SK-N-MC (cell line): ENCODE data around the gene CCDC93.

Experiments used
- DNase-seq: peaks from one replicate; pipeline ENCODE4 v3.0.0-alpha.2; 2011; ENCODE audit warnings: low read depth, low spot score
- H3K27ac ChIP-seq: fragments of 200-600 bp; sonication (generic); 2 replicates; pipeline ENCODE4 v1.5.1; 2016; ENCODE audit warnings: mixed run types
- H3K36me3 ChIP-seq: fragments of 200-600 bp; sonication (generic); 2 replicates; pipeline ENCODE4 v1.6.1; 2017; ENCODE audit warnings: antibody characterized with exemption, low read length, mixed read lengths; ENCODE audit not compliant: insufficient read depth
- H3K4me3 ChIP-seq: fragments of 200-600 bp; sonication (generic); 2 replicates; pipeline ENCODE4 v1.5.1; 2016
- H3K9ac ChIP-seq: fragments of 200-600 bp; sonication (generic); 2 replicates; pipeline ENCODE4 v1.8.0; 2017; ENCODE audit warnings: mixed run types, mixed read lengths; ENCODE audit not compliant: insufficient read length
- H3K9me3 ChIP-seq: fragments of 200-600 bp; sonication (generic); 2 replicates; pipeline ENCODE4 v1.6.1; 2017; ENCODE audit warnings: low read depth, mild to moderate bottlenecking, antibody characterized with exemption, low read length, moderate library complexity, mixed read lengths
- EZH2 ChIP-seq: fragments of 200-600 bp; sonication (generic); IDR thresholded peaks from one replicate; pipeline ENCODE4 v1.6.1; 2017; ENCODE audit warnings: antibody characterized with exemption
- FOXP2 ChIP-seq: optimal IDR thresholded peaks from 2 replicates; pipeline ENCODE3; 2011; ENCODE audit warnings: mild to moderate bottlenecking, moderate library complexity; ENCODE audit not compliant: insufficient read depth; ENCODE audit errors: extremely low read length, control extremely low read depth
- POLR2AphosphoS5 ChIP-seq: IDR thresholded peaks from 2 replicates; pipeline ENCODE4 v1.6.1; 2012; ENCODE audit warnings: mild to moderate bottlenecking, low read depth, low read length, borderline replicate concordance

CCDC93 gene

DNA sequence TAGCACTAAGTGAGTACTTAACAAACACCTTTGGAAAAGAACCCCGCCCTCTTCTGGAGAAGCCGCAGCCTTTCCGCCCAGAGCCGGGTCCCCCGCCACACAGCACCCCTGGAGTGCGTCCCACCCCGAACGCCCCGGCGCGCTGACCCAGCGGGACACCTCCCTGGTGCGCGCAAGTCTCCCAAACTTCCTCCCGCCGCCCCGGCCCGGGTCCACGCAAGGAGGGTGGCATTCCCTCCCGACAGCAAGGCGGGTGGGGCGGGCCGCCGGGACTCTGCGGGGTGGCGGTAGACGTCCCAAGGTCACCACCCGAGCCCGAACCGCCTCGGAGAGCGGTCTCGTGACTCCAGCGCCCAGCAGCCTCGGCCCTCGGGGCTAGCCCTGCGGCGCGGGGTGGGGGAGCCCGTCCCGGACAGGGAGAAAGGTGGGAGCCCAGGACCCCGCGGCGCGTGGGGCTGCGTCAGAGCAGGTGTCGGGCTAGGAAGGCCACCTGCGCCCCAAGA, 598 bp downstream of the CCDC93 start:
- Histone ChIP-seq H3K36me3 (peaks cover 4% of the 10 kb centered on the region), H3K4me3 (peak overlapping the region; percentile 88), H3K9ac (peak overlapping the region; percentile 76), H3K27ac (no peak overlapping the region), H3K9me3 (no peaks in the 10 kb centered on the region)
- no peak for DNase-seq
- TF ChIP-seq EZH2 (no peak), FOXP2 (no peak), POLR2AphosphoS5 (no peak)

DNA sequence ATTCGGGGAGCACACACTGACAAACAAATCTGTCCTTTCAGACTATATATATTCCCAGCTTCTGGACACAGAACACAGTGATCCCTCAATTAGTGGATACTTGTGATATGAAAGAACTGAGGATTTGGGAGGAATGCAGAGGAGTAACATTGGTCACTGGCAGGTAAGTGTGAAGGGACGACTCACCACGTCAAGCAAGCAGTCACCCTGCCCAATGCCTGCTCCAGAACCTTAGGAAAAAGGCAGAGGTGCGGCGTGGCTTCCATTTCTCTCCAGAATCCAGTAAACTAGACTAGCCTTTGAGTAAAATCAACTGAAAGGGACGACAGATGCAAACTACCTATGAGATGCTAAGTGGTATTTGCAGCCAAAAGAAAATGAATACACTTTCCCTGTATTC, 1.1 kb downstream of the CCDC93 start:
- Histone ChIP-seq H3K27ac (no peak overlapping the region), H3K36me3 (peaks cover 9% of the 10 kb centered on the region), H3K9ac (peak overlapping the region; percentile 76), H3K4me3 (peak overlapping the region; percentile 88), H3K9me3 (no peaks in the 10 kb centered on the region)
- no peak for DNase-seq
- TF ChIP-seq FOXP2 = no peak
- no peak for TF ChIP-seq EZH2
- no peak for TF ChIP-seq POLR2AphosphoS5

DNA sequence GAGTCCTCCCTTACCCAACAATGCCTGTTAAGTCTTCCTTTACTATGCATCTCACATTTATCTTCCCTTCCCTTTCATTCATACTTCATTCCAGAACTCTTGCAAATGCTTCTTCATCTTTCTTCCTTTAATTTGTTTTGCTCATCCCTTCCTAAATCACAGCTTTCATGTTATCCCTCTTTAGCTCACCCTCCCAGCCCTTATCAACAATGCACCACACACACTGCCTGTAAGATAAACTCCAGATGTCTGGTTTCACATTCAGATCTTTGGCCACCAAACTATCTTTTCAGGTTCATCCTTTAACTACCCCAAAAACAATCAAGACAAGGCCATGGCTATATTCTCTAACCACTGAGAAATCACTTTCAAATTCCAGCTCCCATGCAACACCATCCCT, 3.4 kb downstream of the CCDC93 start:
- DNase-seq = no peak
- H3K9ac ChIP-seq = no peak overlapping the region

DNA sequence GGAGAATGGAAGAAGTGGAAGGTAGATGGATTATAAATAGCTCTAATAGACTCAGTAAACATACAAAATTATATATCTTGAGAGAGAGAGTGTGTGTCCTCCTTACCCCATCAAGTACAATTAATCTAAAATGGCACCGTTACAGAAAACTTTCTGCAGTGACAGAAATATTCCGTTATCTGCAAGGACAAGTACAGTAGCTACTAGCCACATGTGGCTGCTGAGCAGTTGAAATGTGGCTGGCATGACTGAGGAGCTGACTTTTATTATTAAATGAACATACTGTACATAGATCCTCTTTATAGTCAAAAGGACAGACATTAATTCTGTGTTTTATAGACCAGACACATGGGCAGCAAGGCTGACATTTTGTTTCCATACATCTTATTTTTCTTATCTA, 7.0 kb downstream of the CCDC93 start:
- H3K27ac ChIP-seq = no peak overlapping the region
- no peak for DNase-seq
- TF ChIP-seq POLR2AphosphoS5 (no peak), FOXP2 (no peak), EZH2 (no peak)
- H3K4me3 ChIP-seq = no peak overlapping the region
- H3K9ac ChIP-seq = no peak overlapping the region
- H3K36me3 ChIP-seq = peaks cover 28% of the 10 kb centered on the region
- no peaks in the 10 kb centered on the region for H3K9me3 ChIP-seq

More for the DNA sequence above, 3.4 kb downstream of the CCDC93 start:
- Histone ChIP-seq H3K9me3 (no peaks in the 10 kb centered on the region), H3K4me3 (no peak overlapping the region), H3K27ac (no peak overlapping the region), H3K36me3 (peaks cover 19% of the 10 kb centered on the region)
- no peak for TF ChIP-seq FOXP2
- no peak for TF ChIP-seq EZH2
- no peak for TF ChIP-seq POLR2AphosphoS5

DNA sequence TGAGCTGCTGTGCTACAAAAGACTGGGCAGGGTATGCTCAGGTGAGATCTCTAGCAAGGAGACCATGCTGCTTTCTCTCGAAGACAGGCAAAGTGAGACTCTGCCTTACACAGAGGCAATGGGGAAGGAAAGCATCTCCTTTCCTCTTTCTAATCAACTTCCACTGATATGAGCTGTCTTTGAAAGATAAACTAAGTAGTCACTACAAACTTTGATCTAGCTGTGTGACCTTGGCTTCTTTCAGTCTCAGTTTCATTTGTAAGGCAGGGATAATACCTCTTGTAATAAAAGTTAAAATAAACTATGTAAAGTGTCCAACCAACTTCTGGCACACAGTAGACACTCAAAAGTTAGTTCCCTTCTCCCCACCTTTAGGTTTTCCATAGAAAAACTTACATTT, 7.5 kb downstream of the CCDC93 start:
- peaks cover 31% of the 10 kb centered on the region for H3K36me3 ChIP-seq
- no peak overlapping the region for H3K4me3 ChIP-seq
- no peak for DNase-seq
- TF ChIP-seq FOXP2 = no peak
- TF ChIP-seq EZH2 = no peak
- TF ChIP-seq POLR2AphosphoS5 = no peak
- H3K27ac ChIP-seq = no peak overlapping the region
- H3K9me3 ChIP-seq = no peaks in the 10 kb centered on the region
- no peak overlapping the region for H3K9ac ChIP-seq

DNA sequence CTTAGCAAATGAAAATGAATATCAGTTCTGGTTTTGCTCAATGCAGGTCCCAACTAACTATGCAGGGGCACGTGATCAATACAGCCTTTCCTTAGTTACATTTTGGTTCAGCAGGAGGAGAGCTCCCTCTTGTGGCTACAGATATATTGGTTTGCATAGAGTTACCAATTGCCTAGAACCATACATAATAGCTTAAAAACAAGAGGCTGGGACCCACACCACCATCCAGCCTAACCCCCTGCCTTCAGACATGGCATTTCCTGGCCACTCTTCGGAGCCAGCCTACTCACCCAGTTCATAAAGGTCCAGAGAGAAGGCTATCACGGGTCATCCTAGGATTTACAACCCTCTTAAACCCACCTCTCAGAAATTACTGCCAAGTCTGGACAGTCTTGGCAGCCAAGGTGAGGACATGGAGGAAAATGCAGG, 10.5 kb downstream of the CCDC93 start:
- H3K9ac ChIP-seq = peak overlapping the region; percentile 17
- H3K36me3 ChIP-seq = peaks cover 47% of the 10 kb centered on the region
- no peaks in the 10 kb centered on the region for H3K9me3 ChIP-seq
- H3K4me3 ChIP-seq = no peak overlapping the region
- peak; percentile 72 for DNase-seq
- TF ChIP-seq POLR2AphosphoS5 (no peak), EZH2 (no peak), FOXP2 (no peak)
- H3K27ac ChIP-seq = no peak overlapping the region

DNA sequence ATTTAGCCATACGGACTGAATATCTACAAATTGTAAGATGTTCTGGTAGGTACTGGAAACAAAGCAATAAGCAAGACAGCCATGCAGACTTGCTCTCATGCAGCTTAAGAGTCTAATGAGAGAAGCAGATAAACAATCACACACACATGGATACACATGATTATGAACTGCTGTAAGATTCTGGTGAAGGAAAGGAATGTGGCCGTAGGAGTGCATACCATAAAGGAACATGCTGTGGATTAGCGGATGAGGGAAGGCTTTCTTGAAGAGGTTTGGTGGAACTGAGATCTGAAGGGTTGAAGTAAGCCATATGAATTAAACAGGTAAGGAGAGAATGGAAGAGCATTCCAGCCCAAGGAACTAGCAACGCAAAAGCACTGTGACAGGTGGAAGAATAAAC, 13.8 kb downstream of the CCDC93 start:
- TF ChIP-seq EZH2 (no peak), FOXP2 (no peak), POLR2AphosphoS5 (no peak)
- Histone ChIP-seq H3K27ac (no peak overlapping the region), H3K4me3 (no peak overlapping the region), H3K9ac (no peak overlapping the region), H3K36me3 (peaks cover 40% of the 10 kb centered on the region), H3K9me3 (no peaks in the 10 kb centered on the region)
- no peak for DNase-seq

DNA sequence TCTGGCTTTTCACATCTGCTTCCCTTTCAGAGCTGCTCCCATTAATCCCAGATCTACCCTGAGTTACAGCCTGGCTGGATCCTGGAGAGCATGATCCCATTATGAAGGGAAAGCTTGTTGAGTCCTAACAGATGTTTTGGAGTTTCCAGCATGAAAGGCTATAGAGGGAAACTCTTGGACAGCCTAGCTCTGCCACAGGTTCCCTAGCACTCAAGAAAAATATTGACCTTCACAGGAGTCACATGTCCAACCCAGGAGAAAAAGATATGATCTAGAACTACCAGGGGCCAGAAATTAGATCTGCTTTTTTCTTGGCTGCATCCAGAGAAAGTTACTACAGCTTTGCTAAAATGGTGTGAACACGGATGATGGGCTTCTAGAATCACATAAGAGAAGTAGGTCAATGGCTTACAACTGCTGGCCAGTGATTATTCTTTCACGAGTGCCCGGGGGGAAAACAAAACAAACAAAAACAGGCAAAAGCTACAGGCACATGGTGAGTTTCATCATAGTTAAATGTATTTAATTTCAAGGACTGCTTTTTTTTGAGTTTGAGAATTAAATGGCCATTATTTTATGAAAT, 15.9 kb downstream of the CCDC93 start:
- no peak overlapping the region for H3K27ac ChIP-seq
- DNase-seq = no peak
- no peak overlapping the region for H3K9ac ChIP-seq
- H3K9me3 ChIP-seq = no peaks in the 10 kb centered on the region
- TF ChIP-seq FOXP2 (no peak), POLR2AphosphoS5 (no peak), EZH2 (no peak)
- no peak overlapping the region for H3K4me3 ChIP-seq
- H3K36me3 ChIP-seq = peaks cover 50% of the 10 kb centered on the region

DNA sequence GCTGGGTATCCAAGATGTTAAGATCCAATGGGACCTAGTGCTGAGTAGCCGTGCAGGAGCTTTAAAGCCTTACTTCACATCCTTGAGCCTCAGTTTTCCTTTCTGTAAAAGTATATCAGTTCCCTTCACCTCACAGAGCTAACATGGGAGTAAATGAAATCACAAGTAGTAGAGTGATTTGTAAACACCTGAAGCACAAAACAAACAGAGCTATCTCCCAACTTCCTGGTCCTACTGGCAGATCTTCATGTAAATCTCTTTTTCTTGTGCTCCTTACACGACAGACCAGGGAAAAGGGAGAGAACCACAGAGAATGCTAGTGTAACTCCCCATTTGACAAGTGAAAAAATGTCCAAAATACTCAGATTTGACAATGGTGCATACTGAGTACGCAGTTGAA, 17.3 kb downstream of the CCDC93 start:
- Histone ChIP-seq H3K36me3 (peaks cover 43% of the 10 kb centered on the region), H3K27ac (no peak overlapping the region), H3K9me3 (no peaks in the 10 kb centered on the region), H3K4me3 (no peak overlapping the region), H3K9ac (no peak overlapping the region)
- no peak for DNase-seq
- TF ChIP-seq FOXP2 (no peak), EZH2 (no peak), POLR2AphosphoS5 (no peak)
